ENCODE results near the gene LRRFIP1.

The LRRFIP1 gene

GRCh38 chr2:237726401-237726830 lies 99.0 kb downstream of the LRRFIP1 start:
- no peak for DNase-seq (ENCODE audit: low read depth)

DNA sequence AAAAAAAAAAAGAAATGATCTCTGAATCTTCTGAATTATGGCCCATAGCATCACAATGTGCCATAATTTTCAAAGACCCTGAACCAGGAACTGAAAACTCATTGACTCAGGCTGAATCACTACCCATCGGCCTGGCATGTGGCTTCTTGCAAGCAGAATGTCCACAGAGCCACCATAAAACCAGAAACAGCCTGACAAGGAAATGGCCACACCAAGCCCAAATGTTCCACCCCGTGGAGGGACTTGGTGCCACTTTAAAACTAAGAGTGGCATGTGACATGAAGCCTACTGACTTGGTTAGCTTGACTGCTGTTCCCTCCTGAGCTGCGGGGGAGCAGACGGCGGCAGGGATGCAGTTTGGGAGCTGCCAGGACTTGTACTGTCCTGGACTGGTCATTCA lies 100.0 kb downstream of the LRRFIP1 start:
- no peak for DNase-seq (ENCODE audit: low read depth)

GRCh38 chr2:237729681-237730475 lies 102.5 kb downstream of the LRRFIP1 start:
- DNase-seq (ENCODE audit: low read depth), result no peak

- no peak for DNase-seq (ENCODE audit: low read depth)
Measured at GRCh38 chr2:237731663-237732062, 104.3 kb downstream of the LRRFIP1 start.

DNA sequence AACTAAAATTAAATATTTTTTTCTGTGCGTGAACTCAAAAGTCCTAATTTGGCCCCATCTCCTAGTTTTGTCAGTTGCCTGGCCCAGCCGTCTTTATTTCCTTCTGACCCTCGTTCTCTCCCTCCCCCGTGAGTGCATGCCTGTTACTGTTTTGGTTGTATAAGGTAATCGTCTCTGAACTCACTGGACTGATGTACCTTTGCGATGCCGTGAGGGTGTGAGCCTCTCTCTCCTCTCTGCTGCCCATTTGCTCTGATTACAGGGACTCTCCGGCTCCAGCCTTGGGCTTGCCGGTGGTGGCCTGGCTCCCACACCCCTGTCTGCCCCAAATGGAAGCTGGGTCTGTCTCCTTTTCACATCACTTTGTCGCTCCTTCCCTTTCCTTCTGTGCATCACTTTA lies 104.7 kb downstream of the LRRFIP1 start:
- no peak for DNase-seq (ENCODE audit: low read depth)

GRCh38 chr2:237732790-237733381 lies 105.5 kb downstream of the LRRFIP1 start:
- DNase-seq (ENCODE audit: low read depth), result no peak

DNA sequence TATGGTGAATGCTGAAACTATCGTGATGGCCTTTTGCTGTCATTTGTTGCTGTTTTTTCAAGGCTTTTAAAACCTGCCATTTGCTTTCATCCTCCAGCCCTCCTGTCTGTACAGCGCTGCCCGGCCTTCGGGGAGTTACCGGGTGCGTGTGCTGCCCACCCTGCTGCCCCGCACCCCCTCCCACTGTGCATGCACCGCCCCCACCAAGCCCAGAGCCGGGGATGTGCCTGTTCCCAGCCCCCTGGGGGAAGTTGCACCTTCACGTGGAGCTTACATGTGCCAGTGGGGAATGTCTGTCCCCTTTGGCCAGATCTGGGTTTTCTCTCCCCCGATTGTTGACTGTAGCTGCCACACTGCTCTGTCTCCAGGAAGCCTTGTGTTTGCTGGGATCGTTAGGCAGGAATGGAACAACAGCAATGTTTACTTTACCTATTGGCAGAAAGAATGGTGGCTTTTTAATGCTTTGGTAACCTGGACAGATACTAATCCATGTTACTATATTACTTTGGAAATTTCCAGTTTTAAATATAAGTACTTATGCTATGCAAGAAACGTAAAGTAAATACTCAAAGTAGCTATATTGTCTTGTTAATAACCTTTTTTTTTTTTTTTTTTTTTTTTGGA lies 106.4 kb downstream of the LRRFIP1 start:
- no peak for DNase-seq (ENCODE audit: low read depth)

- DNase-seq (ENCODE audit: low read depth), result no peak
Measured at GRCh38 chr2:237734905-237735623, 107.7 kb downstream of the LRRFIP1 start.

- no peak for DNase-seq (ENCODE audit: low read depth)
Measured at GRCh38 chr2:237735798-237736197, 108.4 kb downstream of the LRRFIP1 start.

DNA sequence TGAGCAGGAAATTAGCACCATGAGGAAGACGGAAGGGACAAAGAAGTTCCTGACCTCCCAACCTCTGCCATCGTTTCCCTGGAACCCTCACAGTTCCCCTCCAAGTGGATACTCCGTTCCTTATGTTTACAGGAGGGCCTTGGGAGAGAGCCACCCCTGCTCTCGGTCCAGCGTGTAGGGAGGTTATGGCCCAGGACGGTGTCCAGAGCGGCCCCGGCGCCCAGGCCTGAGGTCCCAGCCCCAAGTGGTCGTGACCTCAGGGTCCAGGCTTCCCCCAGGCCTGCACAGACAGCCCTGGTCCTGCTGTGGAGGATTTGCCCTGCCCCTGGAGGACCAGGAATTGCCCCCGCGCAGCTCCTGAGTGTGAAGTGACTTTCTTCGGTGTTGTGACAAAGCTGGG lies 109.4 kb downstream of the LRRFIP1 start:
- DNase-seq (ENCODE audit: low read depth), result no peak

- DNase-seq (ENCODE audit: low read depth), result no peak
Measured at GRCh38 chr2:237737196-237737865, 109.9 kb downstream of the LRRFIP1 start.

- DNase-seq (ENCODE audit: low read depth), result no peak
Measured at GRCh38 chr2:237738255-237738654, 110.9 kb downstream of the LRRFIP1 start.

DNA sequence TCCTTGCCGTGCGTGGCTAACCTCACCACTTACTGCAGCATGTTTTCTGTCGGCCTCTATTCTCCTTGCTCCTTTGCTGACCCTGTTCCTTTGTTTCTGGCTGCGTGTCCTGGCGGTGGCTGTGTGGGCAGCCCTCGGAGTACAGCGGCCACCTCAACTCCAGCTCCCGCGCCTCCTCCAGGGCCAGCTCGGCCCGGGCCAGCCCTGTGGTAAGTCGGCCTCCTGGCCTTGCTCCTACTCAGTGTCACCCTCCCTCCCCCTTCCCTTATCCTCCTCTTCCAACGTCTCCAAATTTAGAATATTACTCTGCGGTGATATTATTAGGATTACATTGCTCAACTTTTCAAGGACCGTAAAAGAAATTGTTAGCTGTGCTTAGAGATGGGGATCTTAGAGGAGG lies 111.7 kb downstream of the LRRFIP1 start:
- DNase-seq (ENCODE audit: low read depth), result no peak

- DNase-seq (ENCODE audit: low read depth), result no peak
Measured at GRCh38 chr2:237742191-237742590, 114.8 kb downstream of the LRRFIP1 start.

DNA sequence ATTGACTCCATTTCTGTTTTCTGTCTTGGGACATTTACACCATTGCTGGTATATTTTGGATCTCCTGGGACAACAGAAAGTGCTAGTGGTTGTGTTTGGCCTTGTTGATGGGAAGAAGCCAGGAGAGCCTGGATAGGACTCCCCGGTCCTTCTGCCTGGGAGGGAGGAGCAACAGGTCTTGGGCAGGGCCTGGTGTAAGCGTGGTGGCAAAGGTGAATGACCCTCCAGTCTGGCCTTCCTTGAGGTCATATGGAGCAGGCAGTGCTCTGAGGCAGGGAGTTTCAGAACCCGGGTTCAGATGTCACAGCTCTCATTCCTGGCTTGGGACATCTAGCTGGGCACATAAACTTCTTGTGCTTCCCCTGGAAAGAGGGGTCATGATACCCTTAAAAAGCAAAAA lies 115.2 kb downstream of the LRRFIP1 start:
- no peak for DNase-seq (ENCODE audit: low read depth)

GRCh38 chr2:237743024-237743423 lies 115.6 kb downstream of the LRRFIP1 start:
- DNase-seq (ENCODE audit: low read depth), result no peak

DNA sequence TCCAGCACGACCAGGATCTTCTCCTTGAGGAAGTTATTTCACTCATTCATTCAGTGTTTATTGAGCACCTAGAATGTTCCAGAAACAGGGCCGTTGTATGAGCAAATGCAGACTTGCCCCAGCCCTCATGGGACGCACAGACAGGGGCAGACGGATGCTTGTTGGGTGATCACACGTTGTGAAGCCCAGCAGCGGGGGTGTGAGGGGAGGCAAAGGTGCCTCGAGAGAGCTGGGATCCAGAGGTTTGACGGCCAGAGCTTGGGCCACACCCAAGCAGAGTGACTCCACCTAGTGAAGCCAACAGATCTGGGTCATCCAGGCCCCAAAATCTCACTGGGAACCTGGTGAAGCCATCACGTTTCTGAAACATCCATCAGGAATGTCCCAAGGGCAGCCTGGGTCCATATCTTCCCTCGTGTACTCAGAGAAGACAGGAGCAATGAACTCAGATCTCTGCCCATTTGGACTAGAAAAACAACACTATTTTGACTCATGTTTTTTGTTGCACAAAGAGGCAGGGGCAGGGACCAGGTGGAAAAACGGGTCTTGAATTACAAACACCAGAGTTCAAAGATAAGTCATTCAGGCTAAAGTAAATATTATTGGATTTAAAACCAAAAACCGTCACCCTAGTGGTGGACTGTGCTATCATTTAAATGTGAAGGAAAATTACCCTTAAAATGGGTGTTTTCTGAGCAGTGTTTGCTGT lies 116.3 kb downstream of the LRRFIP1 start:
- DNase-seq (ENCODE audit: low read depth), result no peak

DNA sequence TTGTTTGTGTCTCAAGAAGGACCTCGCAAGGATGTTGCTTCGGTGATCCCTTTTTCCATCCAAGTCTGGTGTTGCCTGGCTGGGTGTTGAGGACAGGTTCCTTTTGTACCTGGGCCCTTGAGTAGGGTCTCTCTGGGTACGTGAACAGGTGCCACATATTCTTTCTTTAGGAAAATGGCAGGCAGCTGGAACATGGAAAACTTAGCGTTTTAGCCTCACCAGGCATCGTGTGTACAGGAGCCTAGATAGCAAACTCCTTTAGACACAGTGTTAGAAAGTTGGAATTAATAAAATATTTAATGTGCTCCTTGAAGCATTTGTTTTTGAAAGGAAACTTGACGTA lies 116.9 kb downstream of the LRRFIP1 start:
- no peak for DNase-seq (ENCODE audit: low read depth)

DNA sequence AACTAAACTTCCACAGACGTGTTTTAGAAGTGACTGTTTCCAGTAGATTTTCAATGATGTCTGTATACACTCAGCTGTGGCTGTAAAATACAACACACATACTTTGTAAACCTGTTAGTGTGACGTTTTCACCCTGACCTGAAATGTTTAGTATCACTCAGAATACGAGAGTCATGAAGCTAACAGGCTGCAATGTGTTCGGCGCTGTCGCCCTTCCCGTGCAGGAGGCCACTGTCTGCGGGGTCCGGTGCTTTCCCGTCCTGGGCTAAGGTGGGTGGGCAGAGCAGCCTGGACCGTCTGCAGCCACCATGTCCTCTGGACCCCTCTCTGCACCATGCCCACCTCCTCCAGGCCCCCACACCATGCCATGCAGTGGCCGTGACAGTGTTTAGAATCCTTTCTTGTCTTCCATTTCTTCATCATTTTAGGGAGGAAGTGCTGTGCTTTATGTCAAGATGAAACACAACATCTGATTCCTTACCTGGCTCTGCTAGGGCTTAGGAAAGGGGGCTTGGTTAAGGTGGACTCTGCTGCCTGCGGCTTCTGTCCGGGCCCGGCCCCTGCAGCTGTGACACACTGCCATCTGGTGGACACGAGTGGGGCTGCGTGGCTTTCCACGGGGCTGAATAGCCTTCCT lies 117.3 kb downstream of the LRRFIP1 start:
- peak; percentile 63 for DNase-seq (ENCODE audit: low read depth)

DNA sequence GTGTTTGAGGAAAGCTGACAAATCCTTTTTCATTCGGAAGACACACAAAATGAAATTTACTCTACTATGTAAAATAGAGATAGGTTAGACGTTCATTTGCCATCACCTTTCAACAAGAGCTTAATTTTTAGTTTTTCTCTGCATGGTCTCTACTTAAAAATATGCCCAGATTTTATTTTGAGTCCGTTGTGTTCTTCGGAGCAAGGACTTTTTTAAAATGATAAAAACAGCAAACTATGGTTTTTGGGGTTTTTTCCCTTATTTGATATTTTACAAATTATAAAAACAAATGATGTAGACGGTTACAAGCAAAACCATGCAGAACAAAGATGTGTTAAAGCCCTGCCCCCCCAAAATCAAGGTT lies 117.8 kb downstream of the LRRFIP1 start:
- DNase-seq (ENCODE audit: low read depth), result no peak

All from activated T-helper 1 cell treated with Interleukin-2 at 50 U/mL for 16 hours (primary cell).